ENCODE data around the gene FAM131C. TPM values are rescaled to one million over a fixed set of nuclear protein-coding genes. Genes with fewer than 3 reads are reported as not detected.

FAM131C gene
- polyA plus RNA-seq, 1 donor from 2014 or later: 0.97 TPM

- Histone ChIP-seq H3K4me3 (ENCODE audit: low read length) (no peak overlapping the region), H3K36me3 (ENCODE audit: insufficient read depth, low read length) (no peaks in the 10 kb centered on the region), H3K27ac (ENCODE audit: low read length) (no peak overlapping the region), H3K4me2 (ENCODE audit: low read length) (no peak overlapping the region), H3K9ac (ENCODE audit: low read length) (peak overlapping the region; percentile 12), H3K79me2 (replicated peaks; ENCODE audit: insufficient read depth, low read length) (no peaks in the 10 kb centered on the region), H3K27me3 (ENCODE audit: insufficient read depth, low read depth, low read length) (no peaks in the 10 kb centered on the region), H2AFZ (ENCODE audit: low read depth, low read length) (no peak overlapping the region), H3F3A (ENCODE audit: insufficient read depth, low read length, poor library complexity, severe bottlenecking) (no peaks in the 10 kb centered on the region), H4K20me1 (ENCODE audit: insufficient read depth) (no peaks in the 10 kb centered on the region), H3K9me2 (ENCODE audit: insufficient read depth, low read length) (no peaks in the 10 kb centered on the region), H3K9me3 (ENCODE audit: low read length) (no peaks in the 10 kb centered on the region)
- no peak for TF ChIP-seq TAF1 (IDR thresholded peaks at IDR 0.05; ENCODE audit: low read depth)
- no peak for TF ChIP-seq EZH2 (IDR thresholded peaks at IDR 0.05; ENCODE audit: borderline replicate concordance, insufficient read depth, low read length, poor library complexity, severe bottlenecking)
- TF ChIP-seq POLR2AphosphoS5 (IDR thresholded peaks at IDR 0.05): no peak
- TF ChIP-seq RAD21 (conservative IDR thresholded peaks at IDR 0.05): no peak
Measured at GRCh38 chr1:16067933-16068332, 5.5 kb downstream of the FAM131C start.

- Histone ChIP-seq H2AFZ (ENCODE audit: low read depth, low read length) (no peak overlapping the region), H3K9me3 (ENCODE audit: low read length) (no peaks in the 10 kb centered on the region), H4K20me1 (ENCODE audit: insufficient read depth) (no peaks in the 10 kb centered on the region), H3F3A (ENCODE audit: insufficient read depth, low read length, poor library complexity, severe bottlenecking) (no peaks in the 10 kb centered on the region), H3K79me2 (replicated peaks; ENCODE audit: insufficient read depth, low read length) (no peaks in the 10 kb centered on the region), H3K4me3 (ENCODE audit: low read length) (peak overlapping the region; percentile 37), H3K4me2 (ENCODE audit: low read length) (no peak overlapping the region), H3K9me2 (ENCODE audit: insufficient read depth, low read length) (no peaks in the 10 kb centered on the region), H3K27ac (ENCODE audit: low read length) (peak overlapping the region; percentile 31), H3K27me3 (ENCODE audit: insufficient read depth, low read depth, low read length) (no peaks in the 10 kb centered on the region), H3K9ac (ENCODE audit: low read length) (no peak overlapping the region), H3K36me3 (ENCODE audit: insufficient read depth, low read length) (no peaks in the 10 kb centered on the region)
- TF ChIP-seq TAF1 (IDR thresholded peaks at IDR 0.05; ENCODE audit: low read depth) (no peak), EP300 (conservative IDR thresholded peaks at IDR 0.05; ENCODE audit: poor library complexity, severe bottlenecking) (peak; percentile 74)
Measured at GRCh38 chr1:16067127-16067768, 6.2 kb downstream of the FAM131C start.

- no peak overlapping the region for H3K27ac ChIP-seq (ENCODE audit: low read length)
- no peaks in the 10 kb centered on the region for H3K36me3 ChIP-seq (ENCODE audit: insufficient read depth, low read length)
- TF ChIP-seq EZH2 (IDR thresholded peaks at IDR 0.05; ENCODE audit: borderline replicate concordance, insufficient read depth, low read length, poor library complexity, severe bottlenecking) (no peak), RAD21 (conservative IDR thresholded peaks at IDR 0.05) (no peak), MXI1 (conservative IDR thresholded peaks at IDR 0.05; ENCODE audit: poor library complexity, severe bottlenecking) (no peak), EP300 (conservative IDR thresholded peaks at IDR 0.05; ENCODE audit: poor library complexity, severe bottlenecking) (no peak), CTCF (IDR thresholded peaks at IDR 0.05; ENCODE audit: poor library complexity, severe bottlenecking) (no peak), POLR2AphosphoS5 (IDR thresholded peaks at IDR 0.05) (no peak), TAF1 (IDR thresholded peaks at IDR 0.05; ENCODE audit: low read depth) (no peak), REST (IDR thresholded peaks at IDR 0.05; ENCODE audit: borderline replicate concordance) (no peak), SMC3 (conservative IDR thresholded peaks at IDR 0.05; ENCODE audit: poor library complexity) (no peak)
- H3K9me2 ChIP-seq (ENCODE audit: insufficient read depth, low read length): no peaks in the 10 kb centered on the region
- H3K9me3 ChIP-seq (ENCODE audit: low read length): no peaks in the 10 kb centered on the region
- H3F3A ChIP-seq (ENCODE audit: insufficient read depth, low read length, poor library complexity, severe bottlenecking): no peaks in the 10 kb centered on the region
- H2AFZ ChIP-seq (ENCODE audit: low read depth, low read length): no peak overlapping the region
- no peaks in the 10 kb centered on the region for H4K20me1 ChIP-seq (ENCODE audit: insufficient read depth)
- no peaks in the 10 kb centered on the region for H3K79me2 ChIP-seq (replicated peaks; ENCODE audit: insufficient read depth, low read length)
- H3K4me3 ChIP-seq (ENCODE audit: low read length): no peak overlapping the region
- no peak overlapping the region for H3K9ac ChIP-seq (ENCODE audit: low read length)
- no peaks in the 10 kb centered on the region for H3K27me3 ChIP-seq (ENCODE audit: insufficient read depth, low read depth, low read length)
- H3K4me2 ChIP-seq (ENCODE audit: low read length): no peak overlapping the region
Measured at GRCh38 chr1:16066245-16066644, 7.2 kb downstream of the FAM131C start.

Measured in neural cell (in vitro differentiated cells).